Endothelial cell of umbilical vein (primary cell): ENCODE data around the gene OSBPL9. TPM values are rescaled to one million over a fixed set of nuclear protein-coding genes. Genes with fewer than 3 reads are reported as not detected.
"Not testable (repeated sequence)": the region's sequence is repeated elsewhere in the genome, so short reads cannot be mapped to it uniquely, and the experiment has no call there.

ENCODE experiments used
- BruUV-seq: library from RNA; stranded (reverse); fragments of 400-500 nt; replicated peaks from 2 replicates; lab custom pipeline; 2021; lab: Mats Ljungman, UMichigan
- CTCF ChIA-PET: fragments of 300-600, 350-600 bp; sonication (Branson Sonifier 250); formaldehyde crosslinking; loops from one replicate; lab custom pipeline; 2021; ENCODE audit warnings: antibody characterized with exemption, inconsistent platforms; lab: Charles Lee
- POLR2A ChIA-PET: fragments of 300-600, 350-600 bp; sonication (Branson Sonifier 250); formaldehyde crosslinking; loops from one replicate; lab custom pipeline; 2021; ENCODE audit warnings: antibody characterized with exemption, inconsistent platforms; lab: Charles Lee
- DNase-seq: peaks from one replicate; pipeline ENCODE4 v3.0.0-alpha.2; 2011; ENCODE audit warnings: low read depth, low spot score
- FAIRE-seq: peaks from 2 replicates; lab custom pipeline; 2011; peaks lifted over from hg19 to GRCh38; lab: Jason Lieb, UNC
- H2AFZ ChIP-seq: 2 replicates; pipeline ENCODE4 v1.6.0; 2012; ENCODE audit warnings: low read depth, low read length, control low read depth, inconsistent platforms
- H3K27ac ChIP-seq: 2 replicates; pipeline ENCODE4 v1.5.1; 2011; ENCODE audit warnings: low read depth, mild to moderate bottlenecking, control low read depth, low read length, moderate library complexity; ENCODE audit not compliant: insufficient read depth
- H3K27me3 ChIP-seq, 2 experiments: 2 replicates each; pipeline versions ENCODE4 v1.6.0 to v1.6.1; 2011; ENCODE audit warnings: low read length in 2 of 2, mixed read lengths in 1 of 2; ENCODE audit not compliant: control insufficient read depth in 2 of 2, insufficient read depth in 2 of 2
- H3K36me3 ChIP-seq, 2 experiments: 2 replicates in 1 of 2; 3 replicates in 1 of 2; pipeline ENCODE4 v1.5.1; 2011; ENCODE audit warnings: low read length in 2 of 2, mild to moderate bottlenecking in 1 of 2, moderate library complexity in 1 of 2; ENCODE audit not compliant: control insufficient read depth in 2 of 2, insufficient read depth in 2 of 2; ENCODE audit errors: extremely low read depth in 1 of 2
- H3K4me1 ChIP-seq: 3 replicates; pipeline ENCODE4 v1.5.1; 2011; ENCODE audit warnings: mild to moderate bottlenecking, low read length; ENCODE audit not compliant: control insufficient read depth, insufficient read depth; ENCODE audit errors: extremely low read depth
- H3K4me2 ChIP-seq: 2 replicates; pipeline ENCODE4 v1.6.1; 2011; ENCODE audit warnings: low read length, control low read depth, mixed read lengths; ENCODE audit not compliant: insufficient read depth
- H3K4me3 ChIP-seq, 3 experiments: fragments of 200-600 bp in 1 of 3; sonication (generic), shearing (Covaris generic) in 1 of 3; replicated peaks in 1 of 3; 2 replicates each; pipeline ENCODE4 v1.5.1; 2011 to 2016; ENCODE audit warnings: control low read depth in 3 of 3, low read length in 3 of 3, mild to moderate bottlenecking in 2 of 3, inconsistent platforms in 1 of 3, low read depth in 1 of 3, moderate library complexity in 1 of 3; ENCODE audit not compliant: insufficient read depth in 1 of 3
- H3K79me2 ChIP-seq: 2 replicates; pipeline ENCODE4 v1.6.0; 2012; ENCODE audit warnings: low read length, inconsistent platforms; ENCODE audit not compliant: control insufficient read depth, insufficient read depth
- H3K9ac ChIP-seq: replicated peaks from 2 replicates; pipeline ENCODE3; 2011; ENCODE audit warnings: low read length, control low read depth; ENCODE audit not compliant: insufficient read depth; ENCODE audit errors: extremely low read depth
- H3K9me1 ChIP-seq: replicated peaks from 3 replicates; pipeline ENCODE4 v1.6.0; 2011; ENCODE audit warnings: mild to moderate bottlenecking, low read length; ENCODE audit not compliant: control insufficient read depth, insufficient read depth; ENCODE audit errors: extremely low read depth
- H3K9me3 ChIP-seq: replicated peaks from 2 replicates; pipeline ENCODE4 v1.5.1; 2012; ENCODE audit warnings: low read length, inconsistent platforms; ENCODE audit not compliant: control insufficient read depth, insufficient read depth
- H4K20me1 ChIP-seq: replicated peaks from 2 replicates; pipeline ENCODE3; 2011; ENCODE audit warnings: mild to moderate bottlenecking, low read length; ENCODE audit not compliant: control insufficient read depth, insufficient read depth; ENCODE audit errors: extremely low read depth
- FOS ChIP-seq: IDR thresholded peaks from 2 replicates; pipeline ENCODE4 v1.6.1; 2011; ENCODE audit warnings: mild to moderate bottlenecking, low read length, moderate library complexity, borderline replicate concordance; ENCODE audit not compliant: insufficient read depth
- JUN ChIP-seq: IDR thresholded peaks from 2 replicates; pipeline ENCODE4 v1.6.1; 2011; ENCODE audit warnings: borderline replicate concordance, low read depth; ENCODE audit not compliant: insufficient read length, insufficient read depth
- POLR2AphosphoS5 ChIP-seq: IDR thresholded peaks from 2 replicates; pipeline ENCODE4 v1.6.1; 2012; ENCODE audit warnings: low read depth, mild to moderate bottlenecking, control low read depth, low read length, moderate library complexity; ENCODE audit not compliant: insufficient read depth
- dilution Hi-C: fragments of 300-500 bp; cut with MboI; formaldehyde crosslinking; loops from one replicate; pipeline ENCODE4 v1.15.0; 2019; ENCODE audit warnings: low sequenced_read_pairs; ENCODE audit not compliant: extremely low pct_ligation_motif_present
- intact Hi-C: fragments of 100-400 bp; cut with micrococcal nuclease; formaldehyde crosslinking; loops from one replicate; pipeline ENCODE4 v1.10.0; 2022
- polyA plus RNA-seq, 4 experiments: library from polyadenylated mRNA; depleted of rRNA in 3 of 4; stranded (reverse) in 3 of 4; unstranded in 1 of 4; fragments of >200 nt; gene quantifications; 2 replicates each; pipeline versions ENCODE4 v1.2.1 to v1.2.3, GENCODE V29; 2011 to 2012; ENCODE audit warnings: missing spikeins in 1 of 4
- total RNA-seq: library from RNA; stranded (reverse); gene quantifications from 2 replicates; pipeline ENCODE4 v1.2.3, GENCODE V29; 2021
- TF ChIP-seq, protein P1 (sequence below): IDR thresholded peaks from 2 replicates; pipeline ENCODE4 v1.6.1; 2011; ENCODE audit not compliant: insufficient read depth, insufficient read length

The OSBPL9 gene
- total and polyA plus RNA-seq, 2 donors (not counting 3 experiments of a cell fraction or from before 2014, with no cell fraction given) = 46.2 to 80.3 TPM

DNA sequence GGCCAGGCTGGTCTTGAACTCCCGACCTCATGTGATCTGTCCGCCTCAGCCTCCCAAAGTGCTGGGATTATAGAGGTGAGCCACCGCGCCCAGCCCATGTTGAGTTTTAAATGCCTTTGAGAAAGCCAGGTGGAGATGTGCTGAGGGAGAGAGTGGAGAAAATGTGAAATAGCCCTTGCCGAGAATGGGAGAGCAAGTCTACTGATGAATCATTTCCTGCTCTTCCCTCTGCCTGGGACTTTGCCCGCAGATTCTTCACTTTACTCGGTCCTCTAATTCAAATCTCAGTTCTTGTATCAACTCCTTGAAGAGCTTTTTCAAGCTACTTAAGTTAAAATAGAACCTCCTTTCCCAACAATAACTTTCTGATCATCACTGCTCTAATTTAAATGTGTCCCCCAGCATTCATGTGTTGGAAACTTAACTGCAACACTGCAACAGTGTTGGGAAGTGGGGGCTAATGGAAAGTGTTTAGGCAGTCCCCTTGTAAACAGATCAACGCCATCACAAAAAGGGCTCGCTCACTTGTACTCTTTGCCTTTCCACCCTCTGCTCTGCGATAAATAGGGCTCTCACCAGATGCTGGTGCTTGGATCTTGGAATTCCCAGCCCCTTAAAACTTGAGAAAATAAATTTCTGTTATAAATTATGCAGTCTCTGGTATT lies 27.8 kb downstream of the OSBPL9 start:
- TF ChIP-seq FOS (peak; percentile 80), JUN (peak; percentile 70), POLR2AphosphoS5 (no peak)
- TF ChIP-seq, protein P1, sequence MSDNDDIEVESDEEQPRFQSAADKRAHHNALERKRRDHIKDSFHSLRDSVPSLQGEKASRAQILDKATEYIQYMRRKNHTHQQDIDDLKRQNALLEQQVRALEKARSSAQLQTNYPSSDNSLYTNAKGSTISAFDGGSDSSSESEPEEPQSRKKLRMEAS = no peak
- Histone ChIP-seq H4K20me1 (peaks cover 2% of the 10 kb centered on the region), H3K9me3 (no peaks in the 10 kb centered on the region), H3K9me1 (no peaks in the 10 kb centered on the region), H3K36me3 (no peaks in the 10 kb centered on the region), H3K4me3 (no peak overlapping the region), H3K9ac (no peak overlapping the region), H3K27me3 (no peaks in the 10 kb centered on the region), H3K4me1 (peaks cover 8% of the 10 kb centered on the region), H3K27ac (no peak overlapping the region), H3K4me2 (peak overlapping the region; percentile 33), H3K79me2 (peaks cover 10% of the 10 kb centered on the region), H2AFZ (no peak overlapping the region)
- CTCF ChIA-PET = interaction anchor here (1.1 kb wide), 1 partner anchor 106 kb away, joined by 3 read pairs; no protein-coding TSS in a partner anchor
- POLR2A ChIA-PET = no interaction called here
- FAIRE-seq (peak; percentile 97), DNase-seq (peak; percentile 77)
- no TSS peak for BruUV-seq
- intact Hi-C loops (loop anchor here (2.0 kb wide), 1 partner anchor 16 kb away; no protein-coding TSS in a partner anchor), dilution Hi-C loops (no loop called here)

DNA sequence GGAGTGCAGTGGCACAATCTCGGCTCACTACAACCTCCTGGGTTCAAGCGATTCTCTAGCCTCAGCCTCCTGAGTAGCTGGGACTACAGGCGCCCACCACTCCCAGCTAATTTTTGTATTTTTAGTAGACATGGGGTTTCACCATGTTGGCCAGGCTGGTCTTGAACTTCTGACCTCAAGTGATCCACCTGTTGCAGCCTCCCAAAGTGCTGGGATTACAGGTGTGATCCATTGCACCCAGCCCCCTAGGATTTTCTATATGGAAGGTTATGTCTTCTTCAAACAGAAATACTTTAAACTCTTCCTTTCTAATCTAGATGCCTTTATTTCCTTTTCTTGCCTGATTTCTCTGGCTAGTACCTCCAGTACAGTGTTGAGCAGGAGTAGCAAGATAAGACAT lies 29.7 kb downstream of the OSBPL9 start:
- CTCF ChIA-PET, H3K27ac ChIP-seq, H3K9ac ChIP-seq, H3K36me3 ChIP-seq, POLR2A ChIA-PET, H3K4me3 ChIP-seq, H3K9me3 ChIP-seq, intact Hi-C loops, BruUV-seq, dilution Hi-C loops, DNase-seq, H3K27me3 ChIP-seq, H2AFZ ChIP-seq, FAIRE-seq, H4K20me1 ChIP-seq, H3K4me2 ChIP-seq, H3K9me1 ChIP-seq, H3K4me1 ChIP-seq, H3K79me2 ChIP-seq: not testable (repeated sequence)
